HG02885 (cell line): ENCODE measurements around the gene MEIOSIN.
"Not testable (repeated sequence)": the region's sequence is repeated elsewhere in the genome, so short reads cannot be mapped to it uniquely, and the experiment has no call there.

Source experiments
- ATAC-seq: cut with Tn5 transposase; IDR thresholded peaks from one replicate; pipeline ENCODE4 v1.9.1; 2021; ENCODE audit warnings: mild to moderate bottlenecking; ENCODE audit not compliant: unreplicated experiment, poor library complexity

Gene MEIOSIN

GRCh38 chr19:45733160-45733810, at the start of gene MEIOSIN:
Gene MEIOSIN, plus strand, starts transcription at chr19:45733439. Its CDS starts 1,938 bp downstream, at chr19:45735377.
- ATAC-seq, result no peak

GRCh38 chr19:45685045-45685444, 48.2 kb upstream of the MEIOSIN start:
- ATAC-seq, result not testable (repeated sequence)

GRCh38 chr19:45687599-45687998, 45.6 kb upstream of the MEIOSIN start:
- ATAC-seq, result no peak

GRCh38 chr19:45691516-45692186, 41.6 kb upstream of the MEIOSIN start, which contains the start of gene SNRPD2:
Gene SNRPD2, minus strand, starts transcription at chr19:45691953. Its CDS starts 65 bp downstream, at chr19:45691888.
- ATAC-seq, result peak; percentile 60

- peak; percentile 87 for ATAC-seq
Observed at GRCh38 chr19:45692187-45693105, 40.8 kb upstream of the MEIOSIN start, which contains the start of gene QPCTL. Gene QPCTL, plus strand, starts transcription at chr19:45692666. Its CDS starts 38 bp downstream, at chr19:45692704.

GRCh38 chr19:45693106-45693788, 40.0 kb upstream of the MEIOSIN start:
- ATAC-seq, result no peak

- ATAC-seq, result no peak
Observed at GRCh38 chr19:45701676-45702075, 31.6 kb upstream of the MEIOSIN start.

- no peak for ATAC-seq
Observed at GRCh38 chr19:45705115-45705514, 28.1 kb upstream of the MEIOSIN start.

GRCh38 chr19:45705710-45706415, 27.4 kb upstream of the MEIOSIN start:
- no peak for ATAC-seq

- no peak for ATAC-seq
Observed at GRCh38 chr19:45710356-45711130, 22.7 kb upstream of the MEIOSIN start.

- no peak for ATAC-seq
Observed at GRCh38 chr19:45711851-45712698, 21.2 kb upstream of the MEIOSIN start.

GRCh38 chr19:45712699-45713067, 20.6 kb upstream of the MEIOSIN start:
- ATAC-seq, result no peak

- ATAC-seq, result no peak
Observed at GRCh38 chr19:45713141-45713540, 20.1 kb upstream of the MEIOSIN start.

GRCh38 chr19:45715139-45715538, 18.1 kb upstream of the MEIOSIN start:
- ATAC-seq, result no peak

- ATAC-seq, result no peak
Observed at GRCh38 chr19:45716359-45717130, 16.7 kb upstream of the MEIOSIN start.

GRCh38 chr19:45717131-45717982, 15.9 kb upstream of the MEIOSIN start:
- ATAC-seq, result peak; percentile 94
